WTC11 (cell line): ENCODE results near the gene PHAF1.

ENCODE experiments used
- STAT6 ChIP-seq: sonication (generic); formaldehyde crosslinking; conservative IDR thresholded peaks from 2 replicates; pipeline ENCODE4 v1.8.1; 2023; ENCODE audit warnings: mild to moderate bottlenecking, low read depth, missing genetic modification reagents, moderate library complexity
- TP53 ChIP-seq: sonication (generic); formaldehyde crosslinking; IDR thresholded peaks from 2 replicates; pipeline ENCODE4 v1.8.1; 2023; ENCODE audit warnings: mild to moderate bottlenecking, missing genetic modification reagents
- ZNF512 ChIP-seq: sonication (generic); formaldehyde crosslinking; IDR thresholded peaks from 2 replicates; pipeline ENCODE4 v1.8.1; 2022; ENCODE audit warnings: missing genetic modification reagents, borderline replicate concordance

GRCh38 chr16:67188798-67189197 is 79.1 kb downstream of the PHAF1 start:
- TF ChIP-seq STAT6 (no peak), TP53 (no peak), ZNF512 (CRISPR knock-in tag) (no peak)
